Activated T-helper 1 cell treated with anti-CD3 and anti-CD28 coated beads, Interleukin-2, amount 50 U/mL, for 16 hours (primary cell): Measurements from ENCODE around the gene MRPS16.
"Not testable (repeated sequence)": the region's sequence is repeated elsewhere in the genome, so short reads cannot be mapped to it uniquely, and the experiment has no call there.

Experiments
- DNase-seq, 2 donors: peaks; one replicate each; pipeline ENCODE4 v3.0.0-alpha.2; 2020; ENCODE audit warnings: low read depth in 1 of 2, low spot score in 1 of 2

The MRPS16 gene

GRCh38 chr10:73252445-73253224 lies at the start of gene MRPS16:
TSS of gene MRPS16 (minus strand) at chr10:73252644. CDS start at chr10:73252482, 162 bp downstream.
- DNase-seq = peak; percentile 84 to 85

- DNase-seq = no peak
These were observed 44.5 kb upstream of the MRPS16 start for GRCh38 chr10:73296946-73297345.

GRCh38 chr10:73293461-73293860 lies 41.0 kb upstream of the MRPS16 start:
- DNase-seq = no peak

- no peak for DNase-seq
These were observed 37.5 kb upstream of the MRPS16 start for GRCh38 chr10:73289958-73290357.

GRCh38 chr10:73287441-73287840 lies 35.0 kb upstream of the MRPS16 start:
- no peak for DNase-seq

- DNase-seq = no peak
These were observed 28.7 kb upstream of the MRPS16 start for GRCh38 chr10:73281097-73281496.

DNA sequence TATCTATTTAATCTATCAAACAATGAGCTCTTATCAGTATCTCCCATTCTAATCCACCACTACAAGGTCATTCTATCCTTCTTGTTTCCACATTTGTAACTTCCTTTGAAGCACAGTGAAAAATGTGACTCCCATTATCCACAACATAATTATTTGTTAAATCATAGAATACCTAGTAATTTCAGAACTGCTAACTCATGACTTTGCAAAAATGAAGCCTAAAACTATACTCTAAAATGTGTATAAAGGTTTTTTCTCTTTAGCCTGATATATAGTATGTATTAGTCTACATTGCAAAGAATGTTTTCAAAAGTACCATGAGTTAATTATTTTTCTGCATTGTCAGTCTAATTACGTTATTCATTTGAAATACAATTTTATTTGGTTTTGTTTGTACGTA lies 12.0 kb upstream of the MRPS16 start:
- DNase-seq = no peak

GRCh38 chr10:73263693-73264347 lies 11.4 kb upstream of the MRPS16 start:
- no peak for DNase-seq

DNA sequence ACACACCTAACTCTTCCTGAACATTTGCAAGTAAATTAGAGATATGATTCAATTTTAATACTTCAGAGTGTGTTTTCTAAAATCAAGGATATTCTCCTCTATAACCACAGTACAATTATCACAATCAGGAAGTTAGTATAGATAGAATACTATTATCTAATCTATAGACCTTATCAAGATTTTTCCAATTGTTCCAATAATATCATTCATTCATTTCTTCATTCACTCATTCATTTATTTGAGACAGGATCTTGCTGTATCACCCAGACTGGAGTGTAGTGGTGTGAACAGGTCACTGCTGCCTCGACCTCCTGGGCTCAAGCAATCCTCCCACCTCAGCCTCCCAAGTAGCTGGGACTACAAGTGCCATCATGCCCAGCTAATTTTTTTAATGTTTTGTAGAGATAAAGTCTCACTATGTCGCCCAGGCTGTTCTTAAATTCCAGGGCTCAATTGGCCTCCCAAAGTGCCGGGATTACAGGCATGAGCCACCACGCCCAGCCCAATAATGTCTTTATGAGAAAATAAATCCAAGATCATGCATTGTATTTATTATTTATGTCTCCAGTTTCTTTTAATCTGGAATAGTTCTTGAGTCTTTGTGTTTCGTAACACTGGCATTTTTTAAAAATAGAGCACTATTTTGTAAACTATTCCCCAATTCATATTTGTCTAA lies 10.6 kb upstream of the MRPS16 start:
- DNase-seq = no peak

GRCh38 chr10:73262105-73262730 lies 9.8 kb upstream of the MRPS16 start:
- DNase-seq = no peak

- no peak for DNase-seq
These were observed 9.0 kb upstream of the MRPS16 start for GRCh38 chr10:73261362-73261995.

- DNase-seq = not testable (repeated sequence)
These were observed 6.2 kb upstream of the MRPS16 start for GRCh38 chr10:73258612-73259011.

DNA sequence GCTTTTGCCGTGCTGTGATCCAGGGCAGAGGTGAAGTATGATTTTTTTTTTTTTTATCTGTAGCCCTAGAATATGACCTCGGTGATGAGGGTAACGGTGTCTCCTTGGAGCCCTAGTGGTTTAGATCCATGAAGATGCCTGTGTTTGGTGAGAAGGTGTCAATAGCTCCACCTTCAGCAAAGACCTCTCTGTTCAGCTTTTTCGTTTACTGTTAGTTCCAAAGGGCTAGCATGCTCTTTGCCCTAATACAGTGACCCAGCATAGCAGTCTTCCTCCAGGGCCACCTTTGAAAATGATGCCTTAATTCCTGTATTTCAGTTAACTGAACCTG lies 746 bp upstream of the MRPS16 start:
- no peak for DNase-seq

DNA sequence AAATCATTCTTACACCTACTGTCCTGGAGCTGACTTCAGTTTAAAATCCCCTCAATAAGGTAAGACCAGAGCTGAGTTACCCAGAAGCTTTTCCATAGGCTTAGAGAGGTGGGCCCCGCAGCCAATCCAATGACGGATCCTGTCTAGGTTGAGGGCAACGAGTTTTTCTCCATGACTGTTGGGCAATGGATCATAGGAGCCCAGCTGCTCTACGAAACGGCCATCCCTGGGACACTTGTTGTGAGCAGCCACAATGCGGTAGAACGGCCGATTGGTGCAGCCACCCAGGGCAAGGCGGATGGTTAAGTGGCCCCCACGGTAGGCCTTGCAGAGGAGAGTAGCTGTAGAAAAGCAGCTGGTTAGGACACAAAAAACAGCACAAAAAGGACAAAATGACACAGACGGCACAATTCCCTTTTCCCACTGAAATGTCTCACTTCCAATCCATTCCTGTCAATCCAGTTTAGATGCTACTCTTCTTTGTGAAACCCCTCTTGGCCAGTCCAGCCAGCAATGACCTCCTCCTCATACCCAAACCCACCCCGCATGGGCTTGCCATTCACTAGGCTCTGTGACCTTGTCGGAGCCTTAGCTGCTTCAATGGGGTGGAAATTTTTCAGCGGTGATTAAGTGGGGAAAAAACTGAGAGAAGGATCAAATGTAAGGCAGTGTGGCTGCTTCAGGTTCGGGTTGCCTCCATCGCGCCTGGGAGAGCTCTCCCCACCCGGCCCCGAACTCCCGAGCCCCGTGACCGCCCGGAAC lies 580 bp downstream of the MRPS16 start:
- DNase-seq = no peak

GRCh38 chr10:73248259-73248724 lies 4.2 kb downstream of the MRPS16 start:
- no peak for DNase-seq

DNA sequence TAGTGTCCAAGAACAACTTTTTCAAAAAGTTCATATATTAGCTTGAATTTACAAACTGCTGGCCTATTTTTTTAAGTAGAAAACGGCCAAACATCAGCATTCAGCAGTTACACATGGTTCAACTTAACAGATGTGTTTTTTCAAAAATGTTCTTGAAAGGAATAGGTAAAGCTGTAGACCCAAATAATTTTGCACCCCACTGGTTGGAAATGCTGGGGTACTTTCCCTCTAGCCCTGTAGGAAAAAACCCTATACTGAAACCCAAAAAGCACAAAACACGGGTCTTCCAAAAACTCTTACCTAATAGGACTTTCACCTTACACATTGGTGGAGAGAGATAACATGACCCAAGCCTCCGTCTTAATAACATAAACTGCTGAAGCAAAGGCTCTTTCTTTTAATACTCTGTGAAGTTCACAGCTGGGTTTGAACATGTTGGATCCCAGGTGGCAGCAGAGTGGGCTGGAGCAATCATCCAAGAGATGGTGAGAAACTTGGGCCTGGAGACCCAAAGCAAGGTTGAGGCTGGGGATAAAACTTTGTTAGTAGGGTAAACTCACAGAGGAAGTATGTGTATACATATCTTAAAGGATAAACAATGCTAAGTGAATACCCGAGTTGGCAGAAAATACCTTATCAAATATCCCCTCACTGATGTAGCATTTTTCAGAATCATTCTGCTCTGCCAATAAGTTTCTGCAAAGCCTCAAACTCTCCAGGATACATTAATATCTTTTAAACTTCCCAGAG lies 4.8 kb downstream of the MRPS16 start:
- DNase-seq = no peak

- peak; percentile 93 to 95 for DNase-seq
These were observed 5.6 kb downstream of the MRPS16 start, which contains the start of gene DNAJC9 for GRCh38 chr10:73246646-73247508. TSS of gene DNAJC9 (minus strand) at chr10:73247255. CDS start at chr10:73247189, 66 bp downstream.

DNA sequence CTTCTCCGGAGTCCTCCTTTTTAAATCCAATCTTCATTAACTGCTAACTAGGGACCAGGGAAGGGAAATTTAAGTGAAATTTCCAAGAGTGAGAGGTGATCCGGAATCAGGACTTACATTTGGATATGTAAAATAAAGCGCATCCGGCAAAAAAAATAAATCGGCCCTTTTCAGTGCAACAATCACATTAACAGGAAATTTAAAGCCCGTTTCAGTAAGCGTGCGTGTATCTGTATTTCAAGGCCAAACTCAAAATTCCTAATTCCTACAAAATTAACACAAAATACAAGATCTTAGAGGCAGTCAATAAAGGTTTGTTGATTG lies 6.2 kb downstream of the MRPS16 start:
- no peak for DNase-seq
